HepG2 (cell line): ENCODE measurements around the gene FIGNL1. TPM values are rescaled to one million over a fixed set of nuclear protein-coding genes. Genes with fewer than 3 reads are reported as not detected.
A peak's percentile ranks its signal among the peaks of the same experiment; 100 is the strongest.

ENCODE experiments used
- ARHGAP35 ChIP-seq: sonication (generic); formaldehyde crosslinking; IDR thresholded peaks from 2 replicates; pipeline ENCODE4 v1.9.0; 2022; ENCODE audit warnings: mild to moderate bottlenecking, inconsistent platforms, moderate library complexity, missing genetic modification reagents, borderline replicate concordance
- DR1 ChIP-seq: sonication (generic); formaldehyde crosslinking; IDR thresholded peaks from 2 replicates; pipeline ENCODE4 v1.8.0; 2021; ENCODE audit warnings: mild to moderate bottlenecking, missing genetic modification reagents, inconsistent platforms
- HOXA9 ChIP-seq: sonication (generic); formaldehyde crosslinking; IDR thresholded peaks from 2 replicates; pipeline ENCODE4 v1.8.1; 2022; ENCODE audit warnings: missing genetic modification reagents, mild to moderate bottlenecking, moderate library complexity, borderline replicate concordance
- IRF9 ChIP-seq: sonication (generic); formaldehyde crosslinking; IDR thresholded peaks from 2 replicates; pipeline ENCODE4 v1.8.0; 2022; ENCODE audit warnings: missing genetic modification reagents, mild to moderate bottlenecking, borderline replicate concordance
- KLF9 ChIP-seq: IDR thresholded peaks from 2 replicates; pipeline ENCODE4 v1.6.1; 2016; ENCODE audit warnings: low read depth
- MTERF4 ChIP-seq: sonication (generic); formaldehyde crosslinking; IDR thresholded peaks from 2 replicates; pipeline ENCODE4 v1.8.0; 2023; ENCODE audit warnings: mild to moderate bottlenecking, missing genetic modification reagents
- NFYB ChIP-seq: sonication (generic); formaldehyde crosslinking; IDR thresholded peaks from 2 replicates; pipeline ENCODE4 v1.4.0; 2020; ENCODE audit warnings: missing genetic modification reagents
- NR2F6 ChIP-seq, 2 experiments: IDR thresholded peaks; 2 replicates each; pipeline ENCODE4 v1.6.1; 2016; ENCODE audit warnings: antibody characterized with exemption in 1 of 2, mild to moderate bottlenecking in 1 of 2
- PLRG1 ChIP-seq: fragments of 450-650 bp; conservative IDR thresholded peaks from 2 replicates; pipeline ENCODE4 v1.6.1; 2016
- SNRNP70 ChIP-seq: fragments of 200-400 bp; formaldehyde crosslinking; IDR thresholded peaks from 2 replicates; pipeline ENCODE4 v1.6.1; 2017; ENCODE audit warnings: mild to moderate bottlenecking, low read depth, low read length, moderate library complexity
- SPEN ChIP-seq: sonication (generic); formaldehyde crosslinking; IDR thresholded peaks from 2 replicates; pipeline ENCODE4 v1.5.1; 2020; ENCODE audit warnings: low read depth, mild to moderate bottlenecking, missing genetic modification reagents
- TFE3 ChIP-seq: IDR thresholded peaks from 2 replicates; pipeline ENCODE4 v1.6.1; 2016
- YEATS4 ChIP-seq: sonication (generic); formaldehyde crosslinking; IDR thresholded peaks from 2 replicates; pipeline ENCODE4 v1.4.0; 2020; ENCODE audit warnings: missing genetic modification reagents, borderline replicate concordance
- ZNF607 ChIP-seq: sonication (generic); formaldehyde crosslinking; IDR thresholded peaks from 2 replicates; pipeline ENCODE4 v1.5.1; 2020; ENCODE audit warnings: missing genetic modification reagents, mild to moderate bottlenecking, borderline replicate concordance
- ZNF746 ChIP-seq: sonication (generic); formaldehyde crosslinking; IDR thresholded peaks from 2 replicates; pipeline ENCODE4 v1.8.0; 2022; ENCODE audit warnings: mild to moderate bottlenecking, missing genetic modification reagents
- polyA plus RNA-seq, 8 experiments: library from polyadenylated mRNA; depleted of rRNA in 3 of 8; stranded (reverse) in 7 of 8; unstranded in 1 of 8; fragments of >200 nt; fragmentation: Illumina TruSeq in 4 of 8; extraction: Trizol in 4 of 8; gene quantifications; 2 replicates each; pipeline versions ENCODE4 v1.2.1 to v1.2.3, GENCODE V29; 2011 to 2016; ENCODE audit warnings: low read depth in 4 of 8, missing spikeins in 1 of 8, mixed read lengths in 1 of 8; ENCODE audit not compliant: insufficient read depth in 1 of 8
- total RNA-seq, 5 experiments: library from RNA; depleted of rRNA; stranded (reverse); fragments of >200 nt; fragmentation: Illumina TruSeq; extraction: Trizol; gene quantifications; 2 replicates each; pipeline ENCODE4 v1.2.3, GENCODE V29; 2016; ENCODE audit warnings: low read depth in 1 of 5
- TF ChIP-seq, protein P1 (sequence below): sonication (generic); formaldehyde crosslinking; IDR thresholded peaks from 2 replicates; pipeline ENCODE4 v1.5.0; 2020; ENCODE audit warnings: mild to moderate bottlenecking, missing genetic modification reagents, borderline replicate concordance
- TF ChIP-seq, protein P2 (sequence below): IDR thresholded peaks from 2 replicates; pipeline ENCODE4 v1.6.1; 2012; ENCODE audit warnings: inconsistent platforms

Gene FIGNL1
- total and polyA plus RNA-seq, 2 of the 13 experiments (the other 11 are each of a cell fraction or from before 2014, with no cell fraction given) = 4.0 to 20.9 TPM

GRCh38 chr7:50449881-50450589, at the start of gene FIGNL1 (continued):
- peak; percentile 65; the same call in 1 of the 2 replicates for TF ChIP-seq ARHGAP35 (CRISPR knock-in tag)
- peak; percentile 64; the same call in 1 of the 2 replicates for TF ChIP-seq KLF9
- no peak for TF ChIP-seq PLRG1
- no peak for TF ChIP-seq NFYB (CRISPR knock-in tag)
- peak; percentile 99 for TF ChIP-seq SPEN
- no peak for TF ChIP-seq NR2F6 (IDR thresholded peaks at IDR 0.05)
- TF ChIP-seq NR2F6 (CRISPR knock-in tag; IDR thresholded peaks at IDR 0.05) = 0 out of 2 replicates have a peak, but pooled peaks have one; percentile 38
- peak; percentile 87 for TF ChIP-seq YEATS4 (CRISPR knock-in tag)
- TF ChIP-seq ZNF746 (CRISPR knock-in tag) = peak; percentile 66; the same call in 1 of the 2 replicates
- no peak for TF ChIP-seq TFE3 (CRISPR knock-in tag)
- TF ChIP-seq SNRNP70 = no peak
- TF ChIP-seq, protein P1, sequence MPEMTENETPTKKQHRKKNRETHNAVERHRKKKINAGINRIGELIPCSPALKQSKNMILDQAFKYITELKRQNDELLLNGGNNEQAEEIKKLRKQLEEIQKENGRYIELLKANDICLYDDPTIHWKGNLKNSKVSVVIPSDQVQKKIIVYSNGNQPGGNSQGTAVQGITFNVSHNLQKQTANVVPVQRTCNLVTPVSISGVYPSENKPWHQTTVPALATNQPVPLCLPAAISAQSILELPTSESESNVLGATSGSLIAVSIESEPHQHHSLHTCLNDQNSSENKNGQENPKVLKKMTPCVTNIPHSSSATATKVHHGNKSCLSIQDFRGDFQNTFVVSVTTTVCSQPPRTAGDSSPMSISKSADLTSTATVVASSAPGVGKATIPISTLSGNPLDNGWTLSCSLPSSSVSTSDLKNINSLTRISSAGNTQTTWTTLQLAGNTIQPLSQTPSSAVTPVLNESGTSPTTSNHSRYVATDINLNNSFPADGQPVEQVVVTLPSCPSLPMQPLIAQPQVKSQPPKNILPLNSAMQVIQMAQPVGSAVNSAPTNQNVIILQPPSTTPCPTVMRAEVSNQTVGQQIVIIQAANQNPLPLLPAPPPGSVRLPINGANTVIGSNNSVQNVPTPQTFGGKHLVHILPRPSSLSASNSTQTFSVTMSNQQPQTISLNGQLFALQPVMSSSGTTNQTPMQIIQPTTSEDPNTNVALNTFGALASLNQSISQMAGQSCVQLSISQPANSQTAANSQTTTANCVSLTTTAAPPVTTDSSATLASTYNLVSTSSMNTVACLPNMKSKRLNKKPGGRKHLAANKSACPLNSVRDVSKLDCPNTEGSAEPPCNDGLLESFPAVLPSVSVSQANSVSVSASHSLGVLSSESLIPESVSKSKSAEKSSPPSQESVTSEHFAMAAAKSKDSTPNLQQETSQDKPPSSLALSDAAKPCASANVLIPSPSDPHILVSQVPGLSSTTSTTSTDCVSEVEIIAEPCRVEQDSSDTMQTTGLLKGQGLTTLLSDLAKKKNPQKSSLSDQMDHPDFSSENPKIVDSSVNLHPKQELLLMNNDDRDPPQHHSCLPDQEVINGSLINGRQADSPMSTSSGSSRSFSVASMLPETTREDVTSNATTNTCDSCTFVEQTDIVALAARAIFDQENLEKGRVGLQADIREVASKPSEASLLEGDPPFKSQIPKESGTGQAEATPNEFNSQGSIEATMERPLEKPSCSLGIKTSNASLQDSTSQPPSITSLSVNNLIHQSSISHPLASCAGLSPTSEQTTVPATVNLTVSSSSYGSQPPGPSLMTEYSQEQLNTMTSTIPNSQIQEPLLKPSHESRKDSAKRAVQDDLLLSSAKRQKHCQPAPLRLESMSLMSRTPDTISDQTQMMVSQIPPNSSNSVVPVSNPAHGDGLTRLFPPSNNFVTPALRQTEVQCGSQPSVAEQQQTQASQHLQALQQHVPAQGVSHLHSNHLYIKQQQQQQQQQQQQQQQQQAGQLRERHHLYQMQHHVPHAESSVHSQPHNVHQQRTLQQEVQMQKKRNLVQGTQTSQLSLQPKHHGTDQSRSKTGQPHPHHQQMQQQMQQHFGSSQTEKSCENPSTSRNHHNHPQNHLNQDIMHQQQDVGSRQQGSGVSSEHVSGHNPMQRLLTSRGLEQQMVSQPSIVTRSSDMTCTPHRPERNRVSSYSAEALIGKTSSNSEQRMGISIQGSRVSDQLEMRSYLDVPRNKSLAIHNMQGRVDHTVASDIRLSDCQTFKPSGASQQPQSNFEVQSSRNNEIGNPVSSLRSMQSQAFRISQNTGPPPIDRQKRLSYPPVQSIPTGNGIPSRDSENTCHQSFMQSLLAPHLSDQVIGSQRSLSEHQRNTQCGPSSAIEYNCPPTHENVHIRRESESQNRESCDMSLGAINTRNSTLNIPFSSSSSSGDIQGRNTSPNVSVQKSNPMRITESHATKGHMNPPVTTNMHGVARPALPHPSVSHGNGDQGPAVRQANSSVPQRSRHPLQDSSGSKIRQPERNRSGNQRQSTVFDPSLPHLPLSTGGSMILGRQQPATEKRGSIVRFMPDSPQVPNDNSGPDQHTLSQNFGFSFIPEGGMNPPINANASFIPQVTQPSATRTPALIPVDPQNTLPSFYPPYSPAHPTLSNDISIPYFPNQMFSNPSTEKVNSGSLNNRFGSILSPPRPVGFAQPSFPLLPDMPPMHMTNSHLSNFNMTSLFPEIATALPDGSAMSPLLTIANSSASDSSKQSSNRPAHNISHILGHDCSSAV = peak; percentile 36; the same call in 1 of the 2 replicates
- peak; percentile 96 for TF ChIP-seq DR1 (CRISPR knock-in tag)
- TF ChIP-seq MTERF4 = 0 out of 2 replicates have a peak, but pooled peaks have one; percentile 12
- no peak; the same call in 1 of the 2 replicates for TF ChIP-seq HOXA9 (CRISPR knock-in tag)
- 0 out of 2 replicates have a peak, but pooled peaks have one; percentile 42 for TF ChIP-seq IRF9 (CRISPR knock-in tag)
- TF ChIP-seq ZNF607 = peak; percentile 39; the same call in 1 of the 2 replicates
- TF ChIP-seq, protein P2, sequence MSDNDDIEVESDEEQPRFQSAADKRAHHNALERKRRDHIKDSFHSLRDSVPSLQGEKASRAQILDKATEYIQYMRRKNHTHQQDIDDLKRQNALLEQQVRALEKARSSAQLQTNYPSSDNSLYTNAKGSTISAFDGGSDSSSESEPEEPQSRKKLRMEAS = peak; percentile 95
